Panc1 (cell line): ENCODE data around the gene DGCR8. TPM values are rescaled to one million over a fixed set of nuclear protein-coding genes. Genes with fewer than 3 reads are reported as not detected.

Experiments used
- ATAC-seq: fragments of 200-7000 bp; cut with Tn5 transposase; 2 replicates; pipeline ENCODE4 v1.9.1; 2020; ENCODE audit warnings: mild to moderate bottlenecking, moderate library complexity
- BruUV-seq: library from RNA; stranded (reverse); fragments of 400-500 nt; replicated peaks from 2 replicates; lab custom pipeline; 2021; lab: Mats Ljungman, UMichigan
- CTCF ChIA-PET: fragments of 300-600 bp; sonication (Branson Sonifier 250); formaldehyde crosslinking; loops from one replicate; lab custom pipeline; 2022; ENCODE audit warnings: antibody characterized with exemption; lab: Charles Lee
- POLR2A ChIA-PET: fragments of 300-600 bp; sonication (Branson Sonifier 250); formaldehyde crosslinking; loops from one replicate; lab custom pipeline; 2022; ENCODE audit warnings: antibody characterized with exemption; lab: Charles Lee
- DNase-seq: peaks from one replicate; pipeline ENCODE4 v3.0.0-alpha.2; 2010; ENCODE audit warnings: low read depth, low spot score
- H3K27ac ChIP-seq: 2 replicates; pipeline ENCODE4 v1.5.1; 2011; ENCODE audit warnings: mild to moderate bottlenecking, low read length, inconsistent platforms
- H3K27me3 ChIP-seq: fragments of 200-500 bp; sonication (Bioruptor generic); 2 replicates; pipeline ENCODE4 v1.6.0; 2014; ENCODE audit warnings: low read length, inconsistent platforms; ENCODE audit not compliant: control insufficient read depth, insufficient read depth
- H3K36me3 ChIP-seq: fragments of 200-500 bp; sonication (Bioruptor generic); 2 replicates; pipeline ENCODE4 v1.5.1; 2014; ENCODE audit warnings: inconsistent platforms, mild to moderate bottlenecking, low read length, moderate library complexity; ENCODE audit not compliant: control insufficient read depth, insufficient read depth
- H3K4me1 ChIP-seq: 2 replicates; pipeline ENCODE4 v1.5.1; 2011; ENCODE audit warnings: inconsistent platforms, mild to moderate bottlenecking, low read length, moderate library complexity; ENCODE audit not compliant: control insufficient read depth, insufficient read depth
- H3K4me3 ChIP-seq, 2 experiments: 2 replicates each; pipeline ENCODE4 v1.5.1; 2011 to 2012; ENCODE audit warnings: low read depth in 2 of 2, low read length in 2 of 2, mild to moderate bottlenecking in 2 of 2, inconsistent platforms in 1 of 2, moderate library complexity in 1 of 2
- H3K9me3 ChIP-seq: fragments of 200-500 bp; sonication (Bioruptor generic); 2 replicates; pipeline ENCODE4 v1.5.1; 2014; ENCODE audit warnings: low read depth, mild to moderate bottlenecking, inconsistent platforms, low read length, moderate library complexity; ENCODE audit not compliant: control insufficient read depth, insufficient read depth
- POLR2AphosphoS5 ChIP-seq: IDR thresholded peaks from 2 replicates; pipeline ENCODE4 v1.6.1; 2012; ENCODE audit warnings: mild to moderate bottlenecking, low read depth, low read length, moderate library complexity
- SIN3A ChIP-seq: IDR thresholded peaks from 2 replicates; pipeline ENCODE4 v1.6.1; 2012; ENCODE audit warnings: low read depth, mild to moderate bottlenecking, low read length, moderate library complexity, borderline replicate concordance; ENCODE audit not compliant: insufficient read depth
- TCF7L2 ChIP-seq: IDR thresholded peaks from 2 replicates; pipeline ENCODE4 v1.6.1; 2011; ENCODE audit warnings: mild to moderate bottlenecking, low read depth, low read length, inconsistent platforms
- in situ Hi-C: cut with HindIII; loops from 2 replicates; pipeline ENCODE4 v1.10.0; 2016; ENCODE audit warnings: low sequenced_read_pairs, low pct_unique_long_range_greater_than_20kb
- intact Hi-C: fragments of 100-400 bp; cut with micrococcal nuclease; formaldehyde crosslinking; loops from one replicate; pipeline ENCODE4 v1.10.0; 2022; ENCODE audit not compliant: unreplicated experiment
- total RNA-seq: library from RNA; stranded (reverse); gene quantifications from one replicate; pipeline ENCODE4 v1.2.1, GENCODE V29; 2021; ENCODE audit not compliant: unreplicated experiment
- TF ChIP-seq, protein P1 (sequence below), 2 experiments: IDR thresholded peaks; 2 replicates each; pipeline ENCODE4 v1.6.1; 2011 to 2012; ENCODE audit warnings: low read depth in 2 of 2, control low read depth in 1 of 2, low read length in 1 of 2, mild to moderate bottlenecking in 1 of 2, moderate library complexity in 1 of 2; ENCODE audit not compliant: insufficient read depth in 1 of 2
- TF ChIP-seq, protein P2 (sequence below): fragments of 450-650 bp; IDR thresholded peaks from 2 replicates; pipeline ENCODE4 v1.5.1; 2017; ENCODE audit warnings: mild to moderate bottlenecking

The DGCR8 gene
- total RNA-seq, 1 experiment from 2014 or later, result 35.0 TPM

GRCh38 chr22:20141186-20142077 is 61.4 kb downstream of the DGCR8 start:
- H3K27ac ChIP-seq, result no peak overlapping the region
- no peak for TF ChIP-seq TCF7L2
- no peak for TF ChIP-seq POLR2AphosphoS5
- TF ChIP-seq, protein P1, sequence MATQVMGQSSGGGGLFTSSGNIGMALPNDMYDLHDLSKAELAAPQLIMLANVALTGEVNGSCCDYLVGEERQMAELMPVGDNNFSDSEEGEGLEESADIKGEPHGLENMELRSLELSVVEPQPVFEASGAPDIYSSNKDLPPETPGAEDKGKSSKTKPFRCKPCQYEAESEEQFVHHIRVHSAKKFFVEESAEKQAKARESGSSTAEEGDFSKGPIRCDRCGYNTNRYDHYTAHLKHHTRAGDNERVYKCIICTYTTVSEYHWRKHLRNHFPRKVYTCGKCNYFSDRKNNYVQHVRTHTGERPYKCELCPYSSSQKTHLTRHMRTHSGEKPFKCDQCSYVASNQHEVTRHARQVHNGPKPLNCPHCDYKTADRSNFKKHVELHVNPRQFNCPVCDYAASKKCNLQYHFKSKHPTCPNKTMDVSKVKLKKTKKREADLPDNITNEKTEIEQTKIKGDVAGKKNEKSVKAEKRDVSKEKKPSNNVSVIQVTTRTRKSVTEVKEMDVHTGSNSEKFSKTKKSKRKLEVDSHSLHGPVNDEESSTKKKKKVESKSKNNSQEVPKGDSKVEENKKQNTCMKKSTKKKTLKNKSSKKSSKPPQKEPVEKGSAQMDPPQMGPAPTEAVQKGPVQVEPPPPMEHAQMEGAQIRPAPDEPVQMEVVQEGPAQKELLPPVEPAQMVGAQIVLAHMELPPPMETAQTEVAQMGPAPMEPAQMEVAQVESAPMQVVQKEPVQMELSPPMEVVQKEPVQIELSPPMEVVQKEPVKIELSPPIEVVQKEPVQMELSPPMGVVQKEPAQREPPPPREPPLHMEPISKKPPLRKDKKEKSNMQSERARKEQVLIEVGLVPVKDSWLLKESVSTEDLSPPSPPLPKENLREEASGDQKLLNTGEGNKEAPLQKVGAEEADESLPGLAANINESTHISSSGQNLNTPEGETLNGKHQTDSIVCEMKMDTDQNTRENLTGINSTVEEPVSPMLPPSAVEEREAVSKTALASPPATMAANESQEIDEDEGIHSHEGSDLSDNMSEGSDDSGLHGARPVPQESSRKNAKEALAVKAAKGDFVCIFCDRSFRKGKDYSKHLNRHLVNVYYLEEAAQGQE (IDR thresholded peaks at IDR 0.05; ENCODE audit: insufficient read depth in 1 of 2, low read depth in 2 of 2, low read length in 1 of 2), result no peak
- TF ChIP-seq SIN3A, result no peak
- TF ChIP-seq, protein P2, sequence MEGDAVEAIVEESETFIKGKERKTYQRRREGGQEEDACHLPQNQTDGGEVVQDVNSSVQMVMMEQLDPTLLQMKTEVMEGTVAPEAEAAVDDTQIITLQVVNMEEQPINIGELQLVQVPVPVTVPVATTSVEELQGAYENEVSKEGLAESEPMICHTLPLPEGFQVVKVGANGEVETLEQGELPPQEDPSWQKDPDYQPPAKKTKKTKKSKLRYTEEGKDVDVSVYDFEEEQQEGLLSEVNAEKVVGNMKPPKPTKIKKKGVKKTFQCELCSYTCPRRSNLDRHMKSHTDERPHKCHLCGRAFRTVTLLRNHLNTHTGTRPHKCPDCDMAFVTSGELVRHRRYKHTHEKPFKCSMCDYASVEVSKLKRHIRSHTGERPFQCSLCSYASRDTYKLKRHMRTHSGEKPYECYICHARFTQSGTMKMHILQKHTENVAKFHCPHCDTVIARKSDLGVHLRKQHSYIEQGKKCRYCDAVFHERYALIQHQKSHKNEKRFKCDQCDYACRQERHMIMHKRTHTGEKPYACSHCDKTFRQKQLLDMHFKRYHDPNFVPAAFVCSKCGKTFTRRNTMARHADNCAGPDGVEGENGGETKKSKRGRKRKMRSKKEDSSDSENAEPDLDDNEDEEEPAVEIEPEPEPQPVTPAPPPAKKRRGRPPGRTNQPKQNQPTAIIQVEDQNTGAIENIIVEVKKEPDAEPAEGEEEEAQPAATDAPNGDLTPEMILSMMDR, result no peak
- DNase-seq (no peak), ATAC-seq (no peak)
- H3K36me3 ChIP-seq, result no peaks in the 10 kb centered on the region
- H3K4me3 ChIP-seq, result no peak overlapping the region
- BruUV-seq, result no TSS peak
- intact Hi-C loops, result no loop called here
- CTCF ChIA-PET, result no interaction called here
- H3K4me1 ChIP-seq, result no peaks in the 10 kb centered on the region
- in situ Hi-C loops, result no loop called here
- no peaks in the 10 kb centered on the region for H3K27me3 ChIP-seq
- POLR2A ChIA-PET, result no interaction called here
- no peaks in the 10 kb centered on the region for H3K9me3 ChIP-seq

DNA sequence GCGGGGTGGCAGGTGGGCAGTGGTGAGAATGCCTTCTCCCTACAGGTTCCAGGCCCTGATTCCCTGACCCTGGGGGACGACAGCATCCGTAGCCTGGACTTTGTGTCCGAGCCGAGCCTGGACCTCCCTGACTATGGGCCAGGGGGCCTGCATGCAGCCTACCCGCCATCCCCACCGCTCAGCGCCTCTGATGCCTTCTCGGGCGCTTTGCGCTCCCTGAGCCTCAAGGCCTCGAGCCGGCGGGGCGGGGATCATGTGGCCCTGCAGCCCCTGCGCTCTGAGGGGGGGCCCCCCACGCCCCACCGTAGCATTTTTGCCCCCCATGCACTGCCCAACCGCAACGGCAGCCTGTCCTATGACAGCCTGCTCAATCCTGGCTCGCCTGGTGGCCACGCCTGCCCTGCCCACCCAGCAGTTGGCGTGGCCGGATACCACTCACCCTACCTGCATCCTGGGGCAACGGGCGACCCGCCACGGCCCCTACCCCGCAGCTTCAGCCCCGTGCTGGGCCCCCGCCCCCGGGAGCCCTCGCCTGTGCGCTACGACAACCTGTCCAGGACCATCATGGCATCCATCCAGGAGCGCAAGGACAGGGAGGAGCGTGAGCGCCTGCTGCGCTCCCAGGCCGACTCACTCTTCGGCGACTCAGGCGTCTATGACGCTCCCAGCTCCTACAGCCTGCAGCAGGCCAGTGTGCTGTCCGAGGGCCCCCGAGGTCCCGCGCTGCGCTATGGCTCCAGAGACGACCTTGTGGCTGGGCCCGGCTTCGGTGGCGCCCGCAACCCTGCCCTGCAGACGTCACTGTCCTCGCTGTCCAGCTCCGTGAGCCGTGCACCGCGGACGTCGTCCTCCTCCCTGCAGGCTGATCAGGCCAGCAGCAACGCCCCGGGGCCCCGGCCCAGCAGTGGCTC is 62.9 kb downstream of the DGCR8 start:
- no peak overlapping the region for H3K27ac ChIP-seq
- H3K36me3 ChIP-seq, result no peaks in the 10 kb centered on the region
- intact Hi-C loops (no loop called here), in situ Hi-C loops (no loop called here)
- ChIA-PET POLR2A (interaction anchor here (0.6 kb wide), 1 partner anchor 173 kb away, joined by 3 read pairs; no protein-coding TSS in a partner anchor), CTCF (no interaction called here)
- no peak overlapping the region for H3K4me3 ChIP-seq
- no peaks in the 10 kb centered on the region for H3K27me3 ChIP-seq
- no peaks in the 10 kb centered on the region for H3K4me1 ChIP-seq
- TF ChIP-seq, protein P1 (IDR thresholded peaks at IDR 0.05; ENCODE audit: insufficient read depth in 1 of 2, low read depth in 2 of 2, low read length in 1 of 2), result no peak
- TF ChIP-seq POLR2AphosphoS5, result no peak
- no peak for TF ChIP-seq TCF7L2
- TF ChIP-seq SIN3A, result no peak
- TF ChIP-seq, protein P2, result no peak
- ATAC-seq (no peak), DNase-seq (no peak)
- no peaks in the 10 kb centered on the region for H3K9me3 ChIP-seq
- BruUV-seq, result no TSS peak
